ENCODE results near the gene ARID3B.

ARID3B gene

GRCh38 chr15:74612677-74613076 is 71.7 kb downstream of the ARID3B start:
- DNase-seq (ENCODE audit: extremely low read depth, low read depth): no peak
- no peak for TF ChIP-seq CTCF (IDR thresholded peaks at IDR 0.05; ENCODE audit: low read depth, low read length)

GRCh38 chr15:74613089-74613952 is 72.3 kb downstream of the ARID3B start:
- no peak for DNase-seq (ENCODE audit: extremely low read depth, low read depth)
- no peak for TF ChIP-seq CTCF (IDR thresholded peaks at IDR 0.05; ENCODE audit: low read depth, low read length)

DNA sequence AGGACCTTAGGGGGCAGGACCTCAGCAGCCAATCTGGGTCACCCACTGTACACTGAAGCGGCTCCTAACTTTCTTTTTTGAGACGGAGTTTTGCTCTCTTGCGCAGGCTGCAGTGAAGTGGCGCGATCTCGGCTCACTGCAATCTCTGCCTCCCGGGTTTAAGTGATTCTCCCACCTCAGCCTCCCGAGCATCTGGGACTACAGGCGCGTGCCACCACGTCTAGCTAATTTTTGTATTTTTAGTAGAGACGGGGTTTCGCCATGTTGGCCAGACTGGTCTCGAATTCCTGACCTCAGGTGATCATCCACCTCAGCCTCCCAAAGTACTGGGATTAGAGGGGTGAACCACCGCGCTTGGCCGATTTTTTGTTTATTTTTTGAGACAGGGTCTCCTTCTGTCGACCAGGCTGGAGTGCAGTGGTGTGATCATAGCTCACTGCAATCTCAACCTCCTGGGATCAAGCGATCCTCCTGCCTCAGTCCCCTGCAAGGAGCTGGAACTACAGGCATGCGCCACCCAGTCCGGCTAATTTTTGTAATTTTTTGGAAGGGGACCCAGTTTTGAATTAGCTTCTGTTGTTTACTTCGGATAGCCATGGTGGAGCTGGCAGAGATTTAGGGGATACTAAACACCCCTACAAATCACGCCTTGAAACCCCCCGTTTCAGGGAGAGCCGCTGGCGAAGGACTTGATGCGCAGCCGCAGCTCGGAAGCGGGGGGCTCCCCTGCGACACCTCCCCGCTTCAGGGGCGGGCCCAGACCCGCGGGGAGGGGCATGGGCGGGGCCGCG is 73.1 kb downstream of the ARID3B start:
- DNase-seq (ENCODE audit: extremely low read depth, low read depth): no peak
- TF ChIP-seq CTCF (IDR thresholded peaks at IDR 0.05; ENCODE audit: low read depth, low read length): no peak

DNA sequence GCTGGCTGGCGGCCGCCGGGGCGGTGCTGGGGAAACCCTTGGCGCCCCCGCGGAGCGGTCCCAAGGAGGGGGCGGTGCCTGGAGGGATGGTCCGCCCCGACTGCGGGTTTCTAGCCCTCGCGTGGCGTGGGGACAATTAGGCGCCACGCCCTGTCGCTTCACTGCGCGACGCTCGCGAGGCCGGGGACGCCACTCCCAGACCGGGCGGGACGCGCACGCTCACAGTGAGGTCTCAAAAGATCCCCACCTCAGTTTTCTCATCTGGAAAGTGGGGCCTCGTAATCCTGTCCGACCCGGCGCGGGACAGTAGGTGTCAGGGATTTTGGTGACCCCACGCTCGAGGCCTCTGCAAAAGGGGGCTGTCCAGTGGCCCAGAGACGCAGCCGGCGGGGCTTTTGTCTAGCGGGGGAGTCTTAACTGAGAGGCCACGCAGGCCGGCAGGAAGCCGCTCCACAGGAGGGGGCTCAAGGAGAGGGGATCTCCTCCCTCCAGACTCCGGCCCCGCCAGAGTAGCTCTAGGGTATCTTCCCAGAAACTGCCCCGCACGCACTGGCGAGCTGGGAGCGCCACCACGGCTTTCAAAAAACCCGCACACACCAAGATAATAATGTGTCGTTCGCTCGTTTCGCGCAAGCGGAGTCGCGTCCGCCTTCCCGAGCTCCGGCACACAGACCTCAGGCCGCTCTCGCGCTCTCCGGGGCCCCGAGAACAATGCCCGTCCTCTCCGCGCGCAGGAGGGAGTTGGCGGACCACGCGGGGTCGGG is 73.9 kb downstream of the ARID3B start:
- TF ChIP-seq CTCF (IDR thresholded peaks at IDR 0.05; ENCODE audit: low read depth, low read length): no peak
- peak; percentile 54 for DNase-seq (ENCODE audit: extremely low read depth, low read depth)

DNA sequence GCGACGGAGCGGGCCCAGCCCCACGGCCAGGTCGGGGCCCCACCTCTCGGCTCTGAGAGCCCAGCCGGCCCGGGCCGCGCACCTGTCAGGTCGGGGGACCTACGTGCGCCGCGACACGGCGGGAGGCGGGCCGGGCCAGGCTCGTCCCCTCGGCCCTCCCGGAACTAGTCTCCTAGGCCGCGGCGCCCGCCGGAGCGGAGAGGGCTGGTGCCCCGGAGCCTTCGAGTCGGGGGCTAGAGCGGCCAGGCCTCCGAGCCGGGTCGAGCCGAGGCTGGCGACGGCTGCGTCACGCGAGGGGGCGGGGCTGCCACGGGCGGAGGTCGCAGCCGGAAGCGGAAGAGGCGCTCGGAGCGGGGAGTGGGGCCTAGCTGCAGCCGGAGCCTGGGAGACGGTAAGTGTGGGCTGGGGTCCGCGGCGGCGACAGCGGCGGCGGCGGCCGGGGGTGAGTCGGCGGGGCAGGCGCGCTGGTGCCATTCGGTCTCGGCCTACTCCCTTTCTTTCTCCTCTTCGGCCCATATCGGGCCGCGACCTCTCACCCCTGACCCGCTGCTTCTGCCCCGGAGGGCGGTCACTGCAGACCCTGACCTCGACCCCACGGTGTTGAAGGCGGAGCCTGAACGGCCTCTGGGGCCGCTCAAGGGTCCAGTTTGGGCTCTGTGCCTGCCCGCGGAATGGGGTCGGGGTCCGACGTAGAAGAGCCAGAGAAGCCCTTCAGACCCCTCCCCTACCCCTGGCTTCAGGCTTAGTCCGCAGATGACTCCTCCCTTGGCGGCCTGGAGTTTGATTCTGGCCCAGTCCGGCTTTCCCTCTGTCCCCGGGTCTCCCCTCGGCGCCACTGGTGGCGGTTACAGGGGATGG is 74.7 kb downstream of the ARID3B start, which contains the start of gene CLK3:
Gene CLK3 (plus strand): TSS at position 329 of the 858 bp plus-strand sequence. CDS start 3,361 bp downstream, outside the sequence.
- TF ChIP-seq CTCF (IDR thresholded peaks at IDR 0.05; ENCODE audit: low read depth, low read length): no peak
- DNase-seq (ENCODE audit: extremely low read depth, low read depth): peak; percentile 76

- DNase-seq (ENCODE audit: extremely low read depth, low read depth): no peak
- TF ChIP-seq CTCF (IDR thresholded peaks at IDR 0.05; ENCODE audit: low read depth, low read length): no peak
These were observed 75.4 kb downstream of the ARID3B start for GRCh38 chr15:74616366-74616939.
